Right hindlimb (tissue), 1 donor: ENCODE measurements around the gene AKAP3.

ENCODE experiments used
- DNase-seq: peaks from one replicate; pipeline ENCODE4 v3.0.0-alpha.2; 2018

The AKAP3 gene

GRCh38 chr12:4648501-4649357, at the start of gene AKAP3, which contains the start of gene NDUFA9:
Gene AKAP3 (minus strand): TSS chr12:4649051. CDS start chr12:4638196, 10,855 bp downstream.
Gene NDUFA9 (plus strand): TSS chr12:4649114. CDS start chr12:4649127, 13 bp downstream.
- DNase-seq, result peak; percentile 91

GRCh38 chr12:4690760-4691159, 41.9 kb upstream of the AKAP3 start:
- DNase-seq, result no peak

DNA sequence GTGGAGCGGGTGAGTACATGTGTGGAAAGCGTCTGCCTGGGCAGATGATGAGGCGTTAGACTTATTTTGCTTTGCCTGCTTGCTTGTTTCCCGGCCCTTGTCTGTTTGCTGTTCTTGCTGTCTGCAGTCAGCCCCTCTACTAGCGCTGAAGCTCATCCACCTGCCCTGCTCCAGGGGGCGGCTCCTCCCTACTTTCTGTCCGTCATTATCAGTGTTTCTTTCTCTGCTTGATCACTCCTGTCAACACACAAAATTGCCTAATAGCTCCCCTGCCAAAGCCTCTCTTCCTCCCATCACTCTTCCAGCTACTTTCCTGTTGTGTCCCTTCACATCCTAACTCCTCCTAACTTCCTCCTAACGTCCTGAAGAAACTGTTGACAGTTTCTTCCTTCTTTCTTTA, 36.5 kb upstream of the AKAP3 start:
- no peak for DNase-seq

DNA sequence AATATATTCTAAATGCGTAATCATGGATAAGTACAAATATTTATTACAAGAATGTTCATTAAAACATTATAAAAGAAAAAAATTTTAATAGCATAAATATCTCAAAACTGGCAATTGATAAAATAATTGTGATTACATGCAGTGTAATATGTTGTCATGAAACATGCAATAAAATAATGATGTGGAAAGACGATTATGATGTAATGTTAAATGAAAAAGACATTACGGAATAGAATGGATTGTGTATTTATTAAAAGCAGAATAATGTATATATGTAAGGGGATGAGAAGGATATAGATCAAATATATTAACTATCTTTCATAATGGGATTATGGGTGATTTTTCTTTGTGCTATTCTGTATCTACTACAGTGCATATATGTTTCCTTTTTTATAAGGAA, 32.9 kb upstream of the AKAP3 start:
- no peak for DNase-seq

DNA sequence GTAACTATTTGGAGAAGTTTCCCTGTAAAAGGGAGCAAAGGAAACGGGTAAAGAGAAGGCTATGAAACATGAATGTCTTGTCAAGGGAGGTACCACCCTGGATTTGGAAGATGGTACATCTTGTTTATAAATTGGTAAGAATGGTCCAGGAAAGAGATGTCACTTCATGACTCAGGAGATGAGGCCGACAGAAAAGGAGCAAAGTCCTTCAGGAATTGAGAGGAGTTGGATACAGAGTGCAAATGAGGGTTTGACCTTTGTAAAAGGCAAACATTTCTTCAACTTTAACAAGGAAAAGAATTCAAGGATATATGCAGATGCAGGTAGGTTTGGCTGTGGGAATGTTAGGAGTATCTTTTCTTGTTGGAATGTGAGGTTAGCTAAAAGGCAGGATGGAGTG, 30.9 kb upstream of the AKAP3 start:
- no peak for DNase-seq

- no peak for DNase-seq
These were observed 16.4 kb upstream of the AKAP3 start for GRCh38 chr12:4665236-4665635.

- no peak for DNase-seq
These were observed 15.2 kb upstream of the AKAP3 start for GRCh38 chr12:4663971-4664505.

GRCh38 chr12:4653691-4654090, 4.8 kb upstream of the AKAP3 start:
- DNase-seq, result no peak

- no peak for DNase-seq
These were observed 4.4 kb upstream of the AKAP3 start for GRCh38 chr12:4653257-4653656.

DNA sequence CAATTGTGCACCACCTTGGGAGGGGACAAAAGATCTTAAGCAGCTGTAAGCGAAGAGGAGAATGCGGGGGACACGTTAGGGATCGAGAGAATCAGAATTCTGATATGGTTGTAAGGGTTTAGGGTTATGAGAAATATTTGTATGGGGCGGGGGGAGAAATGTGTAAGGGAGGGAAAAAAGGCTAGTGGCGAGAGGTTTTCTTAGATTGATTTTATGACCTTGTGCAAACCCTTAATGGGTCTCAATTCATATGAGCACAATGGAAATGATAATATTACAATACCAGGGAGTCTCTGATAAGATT, 459 bp upstream of the AKAP3 start:
- no peak for DNase-seq

DNA sequence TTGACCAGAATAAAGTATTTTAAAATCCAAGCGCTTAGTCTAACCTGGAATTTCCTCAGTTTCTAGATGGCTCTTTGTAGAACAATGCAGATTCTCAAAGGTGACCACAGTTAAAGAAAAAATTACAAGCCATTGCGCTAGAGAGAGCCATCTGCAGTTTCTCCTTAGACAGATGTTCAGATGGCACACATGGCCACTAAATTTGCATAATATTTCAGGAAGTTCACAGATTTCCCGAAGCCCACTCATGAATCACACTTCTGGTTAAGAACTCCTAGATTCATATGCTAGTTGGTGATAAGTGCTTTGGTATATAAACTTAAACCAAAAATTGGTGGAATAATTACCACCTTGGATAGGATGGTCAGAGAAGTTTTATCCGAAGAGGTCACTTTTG, 749 bp downstream of the AKAP3 start:
- no peak for DNase-seq

DNA sequence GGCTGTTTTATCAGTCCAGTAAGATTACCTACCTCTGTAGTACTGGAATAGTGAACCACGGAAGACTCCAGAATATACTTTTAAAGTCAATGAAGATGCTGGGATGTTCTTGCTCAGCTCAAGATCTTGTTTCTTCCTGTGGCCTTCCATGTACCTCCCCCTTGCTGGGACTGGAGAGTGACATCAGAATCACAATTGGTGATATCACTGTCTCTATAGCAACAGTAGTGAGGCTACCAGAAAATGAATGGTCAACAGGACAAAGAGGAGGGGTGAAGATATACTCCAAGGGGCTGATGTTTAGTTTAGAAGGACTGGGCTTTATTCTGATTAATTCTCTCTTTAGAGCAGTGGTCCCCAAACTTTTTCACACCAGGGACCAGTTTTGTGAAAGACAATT, 3.8 kb downstream of the AKAP3 start:
- DNase-seq, result no peak

- DNase-seq, result no peak
These were observed 5.1 kb downstream of the AKAP3 start for GRCh38 chr12:4643747-4644146.

DNA sequence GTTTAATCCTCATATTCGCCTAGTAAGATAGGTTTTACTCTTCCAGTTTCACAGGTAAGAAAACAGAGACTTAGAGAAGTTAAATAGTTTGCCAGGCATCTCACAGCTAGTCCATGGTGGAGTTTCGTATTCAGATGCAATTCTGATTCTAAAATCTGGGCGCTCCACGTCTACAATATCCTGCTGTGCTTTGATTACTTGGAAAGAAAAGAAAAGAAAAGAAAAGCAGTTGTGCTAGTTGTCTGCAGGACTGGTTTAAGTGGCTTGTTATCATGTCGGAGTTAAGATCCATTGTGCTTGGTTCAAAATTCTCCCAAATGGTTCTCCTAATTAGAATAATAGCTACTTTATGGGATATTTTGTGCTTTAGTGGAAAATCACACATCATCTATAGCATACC, 18.6 kb downstream of the AKAP3 start:
- DNase-seq, result no peak

DNA sequence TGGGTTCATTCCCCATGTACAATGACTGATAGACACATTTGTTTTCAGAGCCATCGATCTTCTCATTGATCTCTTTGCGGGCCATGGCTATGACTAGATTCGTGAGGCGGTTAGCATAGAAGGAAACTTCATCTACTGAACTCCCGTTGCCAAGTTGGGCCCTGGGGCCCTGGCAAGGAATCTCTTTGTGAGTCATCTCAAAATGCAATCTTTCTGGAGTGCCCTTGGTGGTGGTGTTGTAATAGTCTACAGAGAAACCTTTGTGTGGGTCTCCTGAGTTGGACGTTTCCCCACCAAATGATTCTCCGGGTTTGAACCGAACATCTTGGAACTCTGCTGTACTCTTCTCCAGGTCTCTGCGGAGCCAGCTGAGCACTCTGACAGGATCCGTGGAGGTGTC, 20.4 kb downstream of the AKAP3 start:
- DNase-seq, result no peak

DNA sequence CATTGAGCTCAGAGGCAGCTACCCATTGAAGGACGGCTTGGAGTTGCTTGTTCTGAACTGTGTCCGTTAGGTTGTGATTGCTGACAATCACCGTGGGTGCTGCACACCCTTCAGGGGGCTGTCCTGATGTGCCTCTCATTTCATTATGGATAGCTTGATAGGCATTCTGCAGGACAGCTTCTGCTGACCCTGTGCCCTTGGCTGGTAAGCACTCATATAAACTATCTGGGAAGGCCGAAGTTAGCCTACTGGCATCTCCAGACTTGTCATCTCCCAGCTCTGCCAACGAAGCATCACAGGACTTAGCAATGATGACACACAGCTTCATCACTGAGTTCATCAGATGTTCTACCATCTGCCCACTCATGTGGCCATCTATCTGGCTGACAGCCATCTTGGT, 22.3 kb downstream of the AKAP3 start:
- no peak for DNase-seq

DNA sequence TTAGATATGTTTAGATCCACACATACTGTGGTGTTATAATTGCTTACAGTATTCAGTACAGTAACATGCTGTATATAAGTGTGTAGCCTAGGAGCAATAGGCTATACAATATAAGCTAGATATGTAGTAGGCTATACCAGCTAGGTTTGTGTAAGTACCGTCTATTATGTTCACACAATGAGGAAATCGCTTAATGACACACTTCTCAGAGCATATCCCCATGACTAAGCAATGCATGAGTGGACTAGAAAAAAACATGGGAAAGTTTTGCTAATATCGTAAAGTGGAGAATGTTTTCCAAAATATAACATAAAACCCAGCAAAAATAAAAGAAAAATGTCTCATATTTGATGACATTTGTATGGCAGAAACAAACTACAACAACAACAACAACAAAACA, 27.3 kb downstream of the AKAP3 start:
- no peak for DNase-seq

DNA sequence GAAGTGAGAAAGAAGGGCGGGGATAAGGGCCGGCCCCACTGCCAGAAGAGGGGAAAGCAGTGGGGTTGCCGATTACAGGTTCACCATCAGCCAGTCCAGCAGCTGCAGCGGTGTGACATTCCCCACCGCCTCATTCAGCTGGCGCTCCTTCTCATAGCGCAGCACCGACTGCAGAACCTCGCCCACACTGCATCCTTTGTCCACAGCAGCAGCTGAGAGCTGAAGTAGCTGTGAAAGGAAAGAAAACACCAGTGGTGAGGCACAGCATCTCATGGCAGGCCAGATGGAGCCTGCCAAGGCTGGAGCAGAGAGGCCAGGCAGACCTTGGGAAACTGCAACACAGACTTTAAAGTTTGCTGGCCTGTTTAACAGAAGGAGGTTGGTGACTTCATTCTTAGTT, 33.2 kb downstream of the AKAP3 start:
- no peak for DNase-seq

DNA sequence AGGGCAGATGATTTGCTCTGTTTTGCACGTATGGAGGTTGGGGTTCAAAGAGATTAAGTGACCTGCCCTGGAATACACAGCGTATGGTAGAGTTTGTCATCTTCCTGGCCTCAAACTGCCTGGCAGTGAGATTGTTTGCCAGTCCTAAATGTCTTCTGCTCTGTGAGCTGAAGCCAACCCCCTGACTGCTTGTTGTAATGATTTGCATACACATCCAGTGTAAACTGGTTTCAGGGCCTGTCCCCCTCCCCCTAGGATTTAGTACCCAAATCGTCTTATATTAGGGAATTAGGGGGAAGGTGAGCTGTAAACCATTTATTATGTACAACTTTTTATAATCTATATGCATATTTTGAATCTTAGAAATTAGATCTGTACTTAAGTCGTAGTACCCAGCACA, 38.4 kb downstream of the AKAP3 start:
- no peak for DNase-seq

DNA sequence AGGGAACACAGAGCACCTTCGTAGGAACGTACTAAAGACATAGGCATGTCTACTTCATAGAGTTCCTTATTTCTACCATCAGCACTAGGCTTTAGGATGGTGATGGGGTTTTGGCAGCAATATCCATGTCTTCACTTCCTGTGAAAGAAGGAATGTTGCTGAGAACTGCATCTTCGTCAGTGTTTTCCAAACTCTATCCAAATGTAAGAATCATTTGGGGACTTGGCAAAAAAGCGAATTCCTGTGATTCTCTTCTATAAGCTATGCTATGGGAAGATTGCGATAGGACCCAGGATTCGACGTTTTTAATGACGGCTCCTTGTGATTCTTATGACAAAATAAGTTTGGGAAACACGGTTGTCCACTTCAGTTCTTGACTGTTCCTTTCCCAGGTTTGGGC, 39.8 kb downstream of the AKAP3 start:
- DNase-seq, result no peak

- DNase-seq, result no peak
These were observed 41.8 kb downstream of the AKAP3 start for GRCh38 chr12:4607056-4607455.

GRCh38 chr12:4604684-4605193, 44.1 kb downstream of the AKAP3 start:
- peak; percentile 75 for DNase-seq

GRCh38 chr12:4603946-4604345, 44.9 kb downstream of the AKAP3 start:
- DNase-seq, result no peak

GRCh38 chr12:4603421-4603820, 45.4 kb downstream of the AKAP3 start:
- no peak for DNase-seq

DNA sequence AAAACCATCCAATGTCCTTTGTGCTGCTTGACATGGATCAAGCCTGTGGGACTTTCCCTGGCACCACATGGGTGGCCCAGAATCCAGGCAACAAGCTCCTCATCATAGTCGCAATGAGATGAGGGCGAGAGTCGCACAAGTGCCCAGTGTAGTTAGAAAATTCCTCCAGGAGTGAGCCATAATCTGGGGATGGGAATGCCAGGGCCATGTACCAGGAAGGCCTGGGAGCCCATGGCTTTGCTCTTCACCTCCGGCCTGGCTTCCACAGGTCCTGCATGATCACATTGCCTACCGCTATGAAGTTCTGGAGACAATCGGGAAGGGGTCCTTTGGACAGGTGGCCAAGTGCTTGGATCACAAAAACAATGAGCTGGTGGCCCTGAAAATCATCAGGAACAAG, 53.0 kb downstream of the AKAP3 start:
- DNase-seq, result no peak
